GM12878 (cell line): ENCODE measurements around the gene UBE2I. TPM values are rescaled to one million over a fixed set of nuclear protein-coding genes. Genes with fewer than 3 reads are reported as not detected.

Source experiments
- BMI1 ChIP-seq: fragments of 450-650 bp; IDR thresholded peaks from 2 replicates; pipeline ENCODE4 v1.6.1; 2016; ENCODE audit warnings: mild to moderate bottlenecking, moderate library complexity, borderline replicate concordance
- CUX1 ChIP-seq: IDR thresholded peaks from 2 replicates; pipeline ENCODE4 v1.6.1; 2012; ENCODE audit warnings: improper control_type of control experiment, low read depth, low read length; ENCODE audit not compliant: insufficient replicate concordance
- EED ChIP-seq: sonication (generic); IDR thresholded peaks from 2 replicates; pipeline ENCODE4 v1.6.1; 2016; ENCODE audit warnings: antibody characterized with exemption, low read depth
- ETV6 ChIP-seq, 2 experiments: fragments of 450-650 bp in 1 of 2; IDR thresholded peaks in 1 of 2; conservative IDR thresholded peaks in 1 of 2; 2 replicates each; pipeline ENCODE4 v1.6.1; 2014; ENCODE audit warnings: antibody characterized with exemption in 1 of 2, borderline replicate concordance in 1 of 2, low read depth in 1 of 2, mild to moderate bottlenecking in 1 of 2, moderate library complexity in 1 of 2
- PAX5 ChIP-seq: IDR thresholded peaks from 2 replicates; pipeline ENCODE4 v1.6.1; 2011; ENCODE audit warnings: low read depth, low read length, borderline replicate concordance
- POLR2A ChIP-seq: IDR thresholded peaks from 2 replicates; pipeline ENCODE4 v1.6.1; 2011; ENCODE audit warnings: low read depth, mild to moderate bottlenecking, low read length
- POU2F2 ChIP-seq: IDR thresholded peaks from 3 replicates; pipeline ENCODE4 v1.6.1; 2011; ENCODE audit warnings: low read depth, mild to moderate bottlenecking, low read length, borderline replicate concordance
- ZZZ3 ChIP-seq: IDR thresholded peaks from 2 replicates; pipeline ENCODE4 v1.6.1; 2011; ENCODE audit warnings: low read depth; ENCODE audit not compliant: control insufficient read depth, insufficient read length
- polyA plus RNA-seq, 11 experiments: library from polyadenylated mRNA; depleted of rRNA in 4 of 11; unstranded in 6 of 11; stranded (reverse) in 5 of 11; fragments of >200 nt; fragmentation: Nextera tagmentation in 4 of 11; fragmentation: Illumina TruSeq in 1 of 11; extraction: Ambion mirVana in 4 of 11; extraction: Trizol in 1 of 11; gene quantifications; 1 replicate in 1 of 11; 2 replicates in 10 of 11; pipeline versions ENCODE4 v1.2.1 to v1.2.3, GENCODE V29; 2011 to 2016; ENCODE audit warnings: inconsistent platforms in 2 of 11, missing spikeins in 2 of 11, low read depth in 1 of 11
- total RNA-seq, 4 experiments: library from RNA; depleted of rRNA in 3 of 4; stranded (reverse); fragments of >200 nt in 3 of 4; fragmentation: Illumina TruSeq in 1 of 4; extraction: Trizol in 1 of 4; gene quantifications; 2 replicates each; pipeline versions ENCODE4 v1.2.1 to v1.2.3, GENCODE V29; 2013 to 2021

UBE2I gene
- total and polyA plus RNA-seq, 10 of the 15 experiments (the other 5 are each of a cell fraction or from before 2014, with no cell fraction given) = 47.5 to 243 (median 194) TPM

- TF ChIP-seq ETV6 (conservative IDR thresholded peaks at IDR 0.05 in 1 of 2, IDR thresholded peaks at IDR 0.05 in 1 of 2; ENCODE audit: borderline replicate concordance in 1 of 2, low read depth in 1 of 2) (no peak), ZZZ3 (no peak), BMI1 (no peak), POU2F2 (no peak), POLR2A (no peak), PAX5 (no peak), EED (no peak), CUX1 (no peak)
- TF ChIP-seq, all 136 proteins: peak for 3
Observed at GRCh38 chr16:1330260-1330914, 21.0 kb downstream of the UBE2I start (continued).
